SJCRH30 (cell line): ENCODE measurements around the gene RAPGEF5. TPM values are rescaled to one million over a fixed set of nuclear protein-coding genes. Genes with fewer than 3 reads are reported as not detected.

ENCODE experiments used
- DNase-seq, 2 experiments: peaks; one replicate each; pipeline ENCODE4 v3.0.0-alpha.2; 2015 to 2020
- H3K27ac ChIP-seq: fragments of 250-450 bp; sonication (Bioruptor Pico); 2 replicates; pipeline ENCODE4 v1.5.1; 2020; ENCODE audit warnings: mild to moderate bottlenecking, moderate library complexity
- H3K27me3 ChIP-seq: fragments of 250-450 bp; sonication (Bioruptor Pico); 2 replicates; pipeline ENCODE4 v1.5.1; 2020; ENCODE audit warnings: mild to moderate bottlenecking, moderate library complexity
- H3K36me3 ChIP-seq: fragments of 250-450 bp; sonication (Bioruptor Pico); 2 replicates; pipeline ENCODE4 v1.5.1; 2020; ENCODE audit warnings: mild to moderate bottlenecking, moderate library complexity
- H3K4me1 ChIP-seq: fragments of 250-450 bp; sonication (Bioruptor Pico); 2 replicates; pipeline ENCODE4 v1.5.1; 2020; ENCODE audit warnings: mild to moderate bottlenecking, moderate library complexity
- H3K4me3 ChIP-seq: fragments of 250-450 bp; sonication (Bioruptor Pico); 2 replicates; pipeline ENCODE4 v1.5.1; 2020; ENCODE audit warnings: mild to moderate bottlenecking, moderate library complexity
- H3K9me3 ChIP-seq: fragments of 250-450 bp; sonication (Bioruptor Pico); replicated peaks from 2 replicates; pipeline ENCODE4 v1.5.1; 2020; ENCODE audit warnings: mild to moderate bottlenecking, moderate library complexity
- total RNA-seq: library from RNA; depleted of rRNA; stranded (reverse); fragments of >200 nt; shearing (Covaris generic); gene quantifications from 2 replicates; pipeline ENCODE4 v1.2.3, GENCODE V29; 2014

Gene RAPGEF5
- total RNA-seq, 1 experiment from 2014 or later, result 0.14 TPM

DNA sequence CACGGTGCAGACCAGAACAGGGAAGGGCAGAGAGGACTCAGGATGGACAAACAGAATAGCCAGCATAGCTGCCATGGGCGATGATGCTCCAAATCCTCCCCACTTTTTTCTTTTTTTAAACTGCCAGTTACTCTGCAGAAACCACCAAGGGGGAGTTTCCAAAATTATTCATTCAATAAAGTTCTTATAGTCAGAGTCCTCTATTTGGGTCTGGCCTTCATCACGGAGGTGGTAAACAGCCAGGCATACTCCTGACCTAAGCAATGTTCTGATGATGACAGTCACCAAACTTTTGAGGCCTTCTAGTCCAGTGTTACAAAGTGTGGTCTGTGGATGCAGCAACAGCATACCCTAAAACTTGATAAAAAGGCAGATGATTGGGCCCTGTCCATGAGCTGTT, 12.3 kb downstream of the RAPGEF5 start:
- Histone ChIP-seq H3K27ac (no peak overlapping the region), H3K4me1 (no peaks in the 10 kb centered on the region), H3K9me3 (no peaks in the 10 kb centered on the region; the same call in 1 of the 2 replicates), H3K36me3 (no peaks in the 10 kb centered on the region), H3K4me3 (no peak overlapping the region), H3K27me3 (no peaks in the 10 kb centered on the region)
- DNase-seq, result no peak

DNA sequence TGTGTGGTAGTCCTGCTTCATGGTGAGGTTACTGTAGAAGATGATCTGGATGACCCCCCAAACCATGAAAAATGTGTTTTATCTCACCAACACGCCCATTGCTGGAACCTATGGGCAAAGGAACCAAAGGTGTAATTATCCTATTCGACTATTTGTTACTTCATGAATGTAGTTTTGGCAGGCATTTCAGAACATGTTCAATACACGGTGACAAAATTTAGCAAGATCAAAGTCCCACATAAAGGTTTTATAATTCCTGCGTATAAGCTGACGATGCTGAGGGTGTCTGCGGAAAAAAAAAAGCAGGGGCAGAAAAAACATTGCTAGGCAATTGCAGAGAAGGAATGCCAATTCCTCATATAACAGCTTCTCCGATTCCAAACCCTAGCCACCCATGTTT, 13.3 kb downstream of the RAPGEF5 start:
- Histone ChIP-seq H3K27ac (no peak overlapping the region), H3K36me3 (no peaks in the 10 kb centered on the region), H3K27me3 (no peaks in the 10 kb centered on the region), H3K4me1 (no peaks in the 10 kb centered on the region), H3K9me3 (no peaks in the 10 kb centered on the region; the same call in 1 of the 2 replicates), H3K4me3 (no peak overlapping the region)
- DNase-seq, result no peak

GRCh38 chr7:22343071-22343470, 13.9 kb downstream of the RAPGEF5 start:
- no peaks in the 10 kb centered on the region for H3K36me3 ChIP-seq
- H3K9me3 ChIP-seq, result no peaks in the 10 kb centered on the region; the same call in 1 of the 2 replicates
- H3K27me3 ChIP-seq, result no peaks in the 10 kb centered on the region; the same call in 1 of the 2 replicates
- no peak overlapping the region for H3K4me3 ChIP-seq
- no peaks in the 10 kb centered on the region for H3K4me1 ChIP-seq
- no peak overlapping the region for H3K27ac ChIP-seq
- DNase-seq, result no peak

DNA sequence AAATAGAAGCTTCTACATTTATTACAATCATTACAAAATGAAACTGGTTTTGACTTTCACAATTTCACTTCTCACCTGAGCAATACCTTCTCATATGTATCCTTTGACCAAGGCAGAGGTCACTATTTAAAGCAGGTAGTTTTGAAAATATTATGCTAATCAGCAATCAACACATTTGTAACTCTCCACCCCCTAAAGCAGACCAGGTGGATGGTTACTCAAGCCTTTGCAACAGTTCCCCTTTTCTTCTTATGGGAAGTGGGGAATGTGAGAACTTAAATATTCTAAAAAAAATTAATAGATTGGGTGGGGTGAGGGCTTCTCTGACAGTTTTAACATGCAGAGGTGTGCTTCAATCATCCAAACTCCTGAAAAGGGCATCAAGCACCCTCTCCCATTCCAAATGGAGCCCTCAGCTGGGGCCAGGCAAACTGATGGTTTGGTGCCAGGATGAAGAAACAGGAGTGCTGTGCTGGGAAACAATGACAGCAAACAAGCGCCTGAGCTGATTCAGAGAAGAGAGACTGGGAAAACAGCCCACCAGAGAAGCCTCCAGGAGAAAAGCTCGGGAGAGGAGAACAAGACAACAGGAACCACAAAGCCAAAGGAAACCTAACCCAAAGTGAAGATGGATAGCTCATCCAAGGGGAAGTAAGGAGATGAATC, 17.1 kb downstream of the RAPGEF5 start:
- DNase-seq, result no peak
- H3K36me3 ChIP-seq, result no peaks in the 10 kb centered on the region
- H3K9me3 ChIP-seq, result no peaks in the 10 kb centered on the region
- H3K4me1 ChIP-seq, result no peaks in the 10 kb centered on the region
- H3K27me3 ChIP-seq, result peaks cover 9% of the 10 kb centered on the region
- H3K4me3 ChIP-seq, result no peak overlapping the region
- H3K27ac ChIP-seq, result no peak overlapping the region

DNA sequence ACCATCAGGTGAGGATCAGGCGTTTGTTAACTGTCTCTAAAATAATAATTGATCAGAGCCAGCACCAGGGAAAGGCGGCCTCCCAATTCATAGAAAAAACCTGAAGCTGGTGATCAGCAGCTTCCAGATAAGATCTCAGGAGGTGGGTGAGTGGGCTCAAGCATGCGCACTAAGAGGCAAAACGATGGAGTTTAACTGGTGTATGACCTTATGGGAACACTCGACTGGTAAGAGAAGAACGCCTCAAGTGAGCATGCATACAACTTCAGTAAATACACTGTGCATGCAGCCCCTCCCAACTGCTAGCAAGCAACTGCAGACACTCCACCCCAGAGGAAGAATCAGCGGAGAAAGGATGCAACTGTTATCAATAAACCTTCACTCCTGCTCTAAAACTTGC, 18.1 kb downstream of the RAPGEF5 start:
- DNase-seq, result no peak
- Histone ChIP-seq H3K27me3 (peaks cover 10% of the 10 kb centered on the region), H3K36me3 (no peaks in the 10 kb centered on the region), H3K4me1 (no peaks in the 10 kb centered on the region), H3K9me3 (no peaks in the 10 kb centered on the region), H3K27ac (no peak overlapping the region), H3K4me3 (no peak overlapping the region)

GRCh38 chr7:22338411-22338810, 18.5 kb downstream of the RAPGEF5 start:
- DNase-seq, result no peak

DNA sequence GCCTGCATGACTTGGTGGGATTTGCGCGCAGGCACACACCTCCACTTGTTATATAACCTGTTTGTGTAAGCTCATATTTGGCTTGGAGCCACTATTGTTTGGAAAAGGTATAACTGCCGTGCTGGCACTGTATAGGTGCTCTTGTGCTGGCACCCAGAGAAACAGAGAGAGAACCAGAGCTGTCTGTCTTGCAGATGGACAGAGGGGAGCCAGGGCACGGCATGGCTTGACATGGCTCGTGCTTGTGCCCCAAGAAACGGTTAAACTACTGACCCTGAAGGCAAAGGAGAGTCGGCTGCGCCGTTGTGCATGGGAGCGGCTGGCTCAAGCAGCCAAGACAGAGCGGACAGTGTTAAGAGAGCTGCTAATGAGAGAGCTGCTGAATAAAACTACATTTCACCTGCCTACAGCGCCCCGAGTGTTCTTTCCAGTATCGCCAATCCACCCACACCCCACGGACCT, 23.2 kb downstream of the RAPGEF5 start:
- Histone ChIP-seq H3K4me1 (no peaks in the 10 kb centered on the region), H3K36me3 (no peaks in the 10 kb centered on the region), H3K27ac (no peak overlapping the region), H3K9me3 (no peaks in the 10 kb centered on the region), H3K27me3 (peaks cover 13% of the 10 kb centered on the region), H3K4me3 (no peak overlapping the region)
- DNase-seq, result no peak

More at GRCh38 chr7:22338411-22338810, 18.5 kb downstream of the RAPGEF5 start:
- Histone ChIP-seq H3K4me3 (no peak overlapping the region), H3K9me3 (no peaks in the 10 kb centered on the region), H3K36me3 (no peaks in the 10 kb centered on the region), H3K27ac (no peak overlapping the region), H3K4me1 (no peaks in the 10 kb centered on the region), H3K27me3 (peaks cover 10% of the 10 kb centered on the region)

DNA sequence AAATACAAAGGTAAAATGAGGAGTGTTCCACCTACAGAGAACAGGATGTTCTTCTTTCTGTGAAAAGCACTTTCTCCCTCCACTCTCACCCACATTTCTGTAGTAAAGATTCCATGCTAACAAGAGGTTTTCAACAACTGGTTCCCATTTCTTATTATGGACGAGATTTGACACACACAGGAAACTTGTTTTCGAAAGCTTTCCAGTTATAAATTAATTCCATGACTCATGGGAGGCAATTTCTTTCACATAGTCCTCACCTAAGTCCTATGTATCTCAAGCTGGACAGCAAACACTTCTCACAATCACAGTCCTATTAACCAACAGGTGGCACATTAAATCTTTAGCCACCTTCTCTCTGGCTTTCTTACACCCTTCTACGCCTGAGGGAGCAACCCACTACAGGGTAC, 24.5 kb downstream of the RAPGEF5 start:
- H3K36me3 ChIP-seq, result no peaks in the 10 kb centered on the region
- DNase-seq, result no peak
- no peak overlapping the region for H3K4me3 ChIP-seq
- H3K27ac ChIP-seq, result no peak overlapping the region
- no peaks in the 10 kb centered on the region for H3K4me1 ChIP-seq
- H3K27me3 ChIP-seq, result peaks cover 7% of the 10 kb centered on the region
- no peaks in the 10 kb centered on the region for H3K9me3 ChIP-seq

GRCh38 chr7:22331704-22332103, 25.2 kb downstream of the RAPGEF5 start:
- no peak for DNase-seq
- no peak overlapping the region for H3K27ac ChIP-seq
- no peaks in the 10 kb centered on the region for H3K9me3 ChIP-seq
- peaks cover 7% of the 10 kb centered on the region; the same call in 1 of the 2 replicates for H3K27me3 ChIP-seq
- no peaks in the 10 kb centered on the region for H3K36me3 ChIP-seq
- no peaks in the 10 kb centered on the region for H3K4me1 ChIP-seq
- no peak overlapping the region for H3K4me3 ChIP-seq

GRCh38 chr7:22330903-22331302, 26.1 kb downstream of the RAPGEF5 start:
- Histone ChIP-seq H3K4me1 (no peaks in the 10 kb centered on the region), H3K9me3 (no peaks in the 10 kb centered on the region), H3K27ac (no peak overlapping the region), H3K4me3 (no peak overlapping the region), H3K36me3 (no peaks in the 10 kb centered on the region), H3K27me3 (peaks cover 7% of the 10 kb centered on the region; the same call in 1 of the 2 replicates)
- no peak for DNase-seq

DNA sequence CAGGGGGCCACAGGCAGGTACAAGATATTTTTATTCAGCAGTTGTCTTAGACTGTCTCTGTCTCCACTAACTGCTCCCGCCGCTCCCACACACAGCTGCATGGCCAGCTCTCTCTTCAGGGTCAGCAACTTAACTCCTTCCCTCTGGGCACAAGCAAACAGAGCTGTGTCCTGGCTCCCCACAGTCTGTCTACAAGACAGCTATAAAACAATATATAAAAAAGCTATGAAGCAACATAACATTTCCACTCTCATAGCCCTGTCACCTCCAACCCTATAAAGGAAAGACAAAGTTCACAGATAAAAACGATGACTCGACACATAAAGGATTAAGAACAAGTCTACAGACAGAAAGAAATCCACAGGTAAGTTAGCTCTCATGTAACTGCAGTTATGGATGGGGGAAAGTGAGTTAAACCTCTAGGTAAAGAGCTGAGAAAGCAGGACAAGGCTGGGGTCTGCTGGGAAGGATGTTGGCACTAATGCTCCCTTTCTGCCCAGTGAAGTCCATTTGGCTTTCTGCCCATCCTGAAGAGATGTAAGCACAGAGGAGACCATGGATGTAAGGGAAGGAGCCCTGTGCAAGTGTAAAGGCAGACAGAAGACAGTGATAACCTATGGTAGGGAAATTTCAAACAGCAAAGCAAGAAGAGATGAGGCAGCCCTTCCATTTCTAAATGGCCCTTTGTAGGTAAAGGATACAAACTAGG, 27.0 kb downstream of the RAPGEF5 start:
- no peaks in the 10 kb centered on the region for H3K4me1 ChIP-seq
- H3K4me3 ChIP-seq, result no peak overlapping the region
- no peaks in the 10 kb centered on the region for H3K36me3 ChIP-seq
- no peak overlapping the region for H3K27ac ChIP-seq
- H3K27me3 ChIP-seq, result peaks cover 4% of the 10 kb centered on the region; the same call in 1 of the 2 replicates
- no peaks in the 10 kb centered on the region for H3K9me3 ChIP-seq
- no peak for DNase-seq

DNA sequence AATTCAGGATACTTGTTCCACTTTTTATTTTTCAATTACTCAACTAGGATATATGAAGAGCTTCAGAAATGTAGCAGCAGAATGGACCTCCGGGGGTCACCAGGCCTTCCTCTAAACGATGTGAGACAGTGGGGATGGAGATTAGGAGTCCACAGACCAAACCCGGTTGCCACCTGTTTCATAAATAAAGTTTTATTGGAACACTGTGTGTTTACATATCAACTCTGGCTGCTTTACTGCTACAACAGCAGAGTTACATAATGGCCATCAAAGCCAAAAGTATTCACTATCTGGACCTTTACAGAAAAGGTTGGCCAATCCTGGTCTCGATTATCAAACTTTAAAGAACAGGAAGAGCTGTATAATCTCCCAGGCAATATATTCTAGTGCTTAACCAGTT, 30.8 kb downstream of the RAPGEF5 start:
- Histone ChIP-seq H3K9me3 (no peaks in the 10 kb centered on the region), H3K36me3 (no peaks in the 10 kb centered on the region), H3K27ac (no peak overlapping the region), H3K4me3 (no peak overlapping the region), H3K4me1 (no peaks in the 10 kb centered on the region), H3K27me3 (0 out of 2 replicates have a peak, but pooled peaks cover 2% of the 10 kb centered on the region)
- no peak for DNase-seq

DNA sequence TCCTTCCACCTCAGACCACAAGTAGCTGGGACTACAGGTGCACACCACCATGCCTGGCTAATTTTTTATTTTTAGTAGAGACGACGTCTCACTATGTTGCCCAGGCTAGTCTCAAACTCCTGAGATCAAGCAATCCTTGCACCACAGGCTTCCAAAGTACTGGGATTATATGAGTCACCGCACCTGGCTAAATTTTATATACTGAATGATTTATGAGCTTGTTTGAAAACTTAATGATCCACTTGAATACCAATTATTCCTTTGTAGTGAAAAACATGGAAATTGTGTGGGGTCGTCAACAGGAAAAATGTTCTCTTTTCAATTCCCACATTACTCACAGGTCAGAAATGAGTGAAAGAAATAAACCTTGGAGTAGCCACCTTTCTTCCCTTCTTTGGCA, 31.3 kb downstream of the RAPGEF5 start:
- no peak for DNase-seq
- no peaks in the 10 kb centered on the region for H3K9me3 ChIP-seq
- H3K36me3 ChIP-seq, result no peaks in the 10 kb centered on the region
- H3K4me1 ChIP-seq, result no peaks in the 10 kb centered on the region
- no peak overlapping the region for H3K27ac ChIP-seq
- H3K4me3 ChIP-seq, result no peak overlapping the region
- H3K27me3 ChIP-seq, result 0 out of 2 replicates have a peak, but pooled peaks cover 1% of the 10 kb centered on the region

GRCh38 chr7:22323714-22324113, 33.2 kb downstream of the RAPGEF5 start:
- Histone ChIP-seq H3K36me3 (no peaks in the 10 kb centered on the region), H3K27me3 (no peaks in the 10 kb centered on the region), H3K9me3 (no peaks in the 10 kb centered on the region), H3K27ac (no peak overlapping the region), H3K4me3 (no peak overlapping the region), H3K4me1 (0 out of 2 replicates have a peak, but pooled peaks cover 3% of the 10 kb centered on the region)
- no peak for DNase-seq

DNA sequence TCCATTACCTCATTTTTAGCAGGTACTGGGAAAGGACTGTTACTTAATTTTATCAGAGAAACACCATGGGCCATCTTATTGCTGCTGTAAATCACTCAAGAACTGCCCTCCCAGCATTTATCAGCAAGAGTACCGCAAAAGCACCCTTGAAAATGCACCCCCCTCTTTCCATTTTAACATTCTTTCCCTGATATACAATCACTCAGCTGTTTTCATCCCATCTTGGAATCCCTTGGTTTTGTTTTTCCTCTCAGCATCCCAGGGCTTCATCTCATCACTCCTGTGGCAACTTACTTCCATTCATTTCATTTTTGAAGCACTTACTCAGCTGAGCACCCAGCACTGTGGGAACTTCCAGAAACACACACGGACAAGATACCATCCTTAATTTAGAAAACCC, 36.5 kb downstream of the RAPGEF5 start:
- Histone ChIP-seq H3K9me3 (no peaks in the 10 kb centered on the region), H3K36me3 (no peaks in the 10 kb centered on the region), H3K4me1 (0 out of 2 replicates have a peak, but pooled peaks cover 3% of the 10 kb centered on the region), H3K4me3 (no peak overlapping the region), H3K27me3 (no peaks in the 10 kb centered on the region), H3K27ac (no peak overlapping the region)
- DNase-seq, result no peak
